NT2/D1 (cell line): ENCODE measurements around the gene TMIGD2.

ENCODE experiments used
- YY1 ChIP-seq: IDR thresholded peaks from 2 replicates; pipeline ENCODE4 v1.6.1; 2011; ENCODE audit not compliant: insufficient read length, insufficient read depth
- ZNF274 ChIP-seq: IDR thresholded peaks from 2 replicates; pipeline ENCODE4 v1.6.1; 2011; ENCODE audit warnings: mild to moderate bottlenecking, low read depth, low read length

- TF ChIP-seq ZNF274 (no peak), YY1 (no peak)
Observed at GRCh38 chr19:4300589-4300988, 1.6 kb downstream of the TMIGD2 start.
